ENCODE results near the gene PDSS1. TPM values are rescaled to one million over a fixed set of nuclear protein-coding genes. Genes with fewer than 3 reads are reported as not detected.

PDSS1 gene
- total and polyA plus RNA-seq, 2 of the 4 experiments (the other 2 are of a cell fraction) = 9.7 to 13.2 TPM

GRCh38 chr10:26655746-26656145 lies 41.8 kb upstream of the PDSS1 start:
- Histone ChIP-seq H3K27ac (ENCODE audit: insufficient read depth, low read length) (no peak overlapping the region), H3K9me1 (ENCODE audit: insufficient read depth, low read length) (no peaks in the 10 kb centered on the region), H3K18ac (ENCODE audit: low read depth, low read length) (no peak overlapping the region), H2BK20ac (ENCODE audit: low read depth, low read length) (no peak overlapping the region), H2AK5ac (ENCODE audit: low read depth, low read length) (no peak overlapping the region), H2BK5ac (ENCODE audit: low read depth, low read length, poor library complexity, severe bottlenecking) (no peak overlapping the region), H3K4me2 (ENCODE audit: low read depth, low read length) (no peak overlapping the region), H3K23ac (ENCODE audit: low read depth, low read length) (no peak overlapping the region), H3K4ac (ENCODE audit: low read depth, low read length) (no peak overlapping the region), H4K91ac (ENCODE audit: insufficient read depth, low read depth, low read length) (no peak overlapping the region), H3K79me1 (ENCODE audit: low read depth in 1 of 2, low read length in 2 of 2) (no peaks in the 10 kb centered on the region), H3K27me3 (ENCODE audit: control insufficient read depth, insufficient read depth, low read length) (no peaks in the 10 kb centered on the region), H3K14ac (replicated peaks; ENCODE audit: low read depth, low read length) (no peak overlapping the region), H3K9ac (ENCODE audit: low read depth, low read length) (no peak overlapping the region), H2BK120ac (ENCODE audit: low read depth, low read length) (no peak overlapping the region), H4K5ac (ENCODE audit: low read depth, low read length) (no peak overlapping the region), H3K4me1 (ENCODE audit: control insufficient read depth, insufficient read depth, low read length) (no peaks in the 10 kb centered on the region), H4K8ac (ENCODE audit: low read depth in 2 of 2, low read length in 2 of 2) (no peak overlapping the region), H2AFZ (replicated peaks; ENCODE audit: low read length, poor library complexity) (no peak overlapping the region), H3K9me3 (ENCODE audit: control insufficient read depth, insufficient read depth, low read length) (no peaks in the 10 kb centered on the region), H3K4me3 (ENCODE audit: insufficient read depth, low read depth, low read length) (no peak overlapping the region), H4K20me1 (ENCODE audit: insufficient read depth, low read length) (no peaks in the 10 kb centered on the region), H2AK9ac (replicated peaks; ENCODE audit: low read depth, low read length, poor library complexity) (no peak overlapping the region), H3K56ac (ENCODE audit: extremely low read depth, insufficient read depth, low read length) (no peak overlapping the region), H2BK15ac (ENCODE audit: low read depth, low read length) (no peak overlapping the region), H3K36me3 (ENCODE audit: control insufficient read depth, insufficient read depth, low read length) (no peaks in the 10 kb centered on the region)
- intact Hi-C loops (cut with micrococcal nuclease) = no loop called here
- no peak for DNase-seq
- ATAC-seq (ENCODE audit: low read depth) = no peak
- no CpG with 5 or more reads among the region's 1 CpG for WGBS, 2 experiments (ENCODE audit: extremely low coverage in 2 of 2, insufficient read length in 1 of 2)
- in situ Hi-C loops (cut with MboI; ENCODE audit: low sequenced_read_pairs) = no loop called here
- BruUV-seq (replicated peaks) = no TSS peak
- POLR2A ChIA-PET (ENCODE audit: unreplicated experiment) = no interaction called here
- CTCF ChIA-PET = no interaction called here
- TF ChIP-seq USF2 (IDR thresholded peaks at IDR 0.05; ENCODE audit: low read depth, low read length) (no peak), POLR2A (IDR thresholded peaks at IDR 0.05; ENCODE audit: low read depth, low read length) (no peak), MXI1 (IDR thresholded peaks at IDR 0.05; ENCODE audit: borderline replicate concordance, low read depth, low read length) (no peak), RCOR1 (IDR thresholded peaks at IDR 0.05; ENCODE audit: insufficient replicate concordance, low read length) (no peak), MAZ (IDR thresholded peaks at IDR 0.05; ENCODE audit: borderline replicate concordance, low read depth, low read length) (no peak), CHD1 (IDR thresholded peaks at IDR 0.05; ENCODE audit: low read depth, low read length) (no peak), NFE2L2 (IDR thresholded peaks at IDR 0.05; ENCODE audit: low read depth, low read length) (no peak), SMC3 (IDR thresholded peaks at IDR 0.05; ENCODE audit: low read depth, low read length) (no peak), CTCF (conservative IDR thresholded peaks at IDR 0.05; ENCODE audit: low read depth, low read length) (no peak)
- dilution Hi-C loops (cut with HindIII; ENCODE audit: low sequenced_read_pairs, unreplicated experiment) = no loop called here
